Stimulated activated CD4-positive, alpha-beta T cell treated with anti-CD3 and anti-CD28 coated beads, Interleukin-4, amount 100 ng/mL, for 24 hours (primary cell): Measurements from ENCODE around the gene TVP23C.

Experiments used
- DNase-seq: peaks from one replicate; pipeline ENCODE4 v3.0.0-alpha.2; 2020

The TVP23C gene

DNA sequence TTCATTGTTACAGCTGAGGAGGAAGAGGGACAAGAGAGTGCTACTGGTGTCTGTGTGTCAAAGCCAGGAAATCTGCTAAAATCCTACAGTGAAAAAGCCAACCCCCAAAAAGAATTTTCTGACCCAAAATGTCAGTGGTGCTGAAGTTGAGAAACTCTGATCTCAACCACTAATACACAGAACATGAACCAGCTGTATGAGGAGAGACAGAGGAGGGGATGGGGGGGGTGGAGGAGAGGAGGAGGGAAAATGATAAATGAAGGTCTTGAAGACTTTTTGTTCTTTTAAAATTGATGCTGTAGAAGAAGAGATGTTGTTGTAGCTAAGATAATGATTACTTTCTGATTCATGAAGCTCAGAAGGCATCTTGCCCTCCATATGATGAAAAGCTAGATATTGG lies 68.5 kb downstream of the TVP23C start:
- DNase-seq, result no peak

DNA sequence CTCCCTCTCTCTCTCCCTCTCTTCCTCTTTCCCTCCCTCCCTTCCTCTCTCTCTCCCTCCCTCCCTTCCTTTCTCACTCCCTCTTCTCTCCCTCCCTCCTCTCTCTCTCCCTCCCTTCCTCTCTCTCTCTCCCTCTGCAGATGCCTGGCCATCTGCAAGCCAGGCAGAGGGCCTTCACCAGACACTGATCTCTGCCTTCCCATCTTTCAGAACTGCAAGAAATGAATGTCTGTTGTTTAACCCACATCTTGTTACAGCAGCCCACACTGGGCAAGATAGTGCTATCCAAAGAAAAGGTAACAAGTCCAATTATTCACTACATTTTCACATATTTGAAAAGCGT lies 69.6 kb downstream of the TVP23C start:
- no peak for DNase-seq

DNA sequence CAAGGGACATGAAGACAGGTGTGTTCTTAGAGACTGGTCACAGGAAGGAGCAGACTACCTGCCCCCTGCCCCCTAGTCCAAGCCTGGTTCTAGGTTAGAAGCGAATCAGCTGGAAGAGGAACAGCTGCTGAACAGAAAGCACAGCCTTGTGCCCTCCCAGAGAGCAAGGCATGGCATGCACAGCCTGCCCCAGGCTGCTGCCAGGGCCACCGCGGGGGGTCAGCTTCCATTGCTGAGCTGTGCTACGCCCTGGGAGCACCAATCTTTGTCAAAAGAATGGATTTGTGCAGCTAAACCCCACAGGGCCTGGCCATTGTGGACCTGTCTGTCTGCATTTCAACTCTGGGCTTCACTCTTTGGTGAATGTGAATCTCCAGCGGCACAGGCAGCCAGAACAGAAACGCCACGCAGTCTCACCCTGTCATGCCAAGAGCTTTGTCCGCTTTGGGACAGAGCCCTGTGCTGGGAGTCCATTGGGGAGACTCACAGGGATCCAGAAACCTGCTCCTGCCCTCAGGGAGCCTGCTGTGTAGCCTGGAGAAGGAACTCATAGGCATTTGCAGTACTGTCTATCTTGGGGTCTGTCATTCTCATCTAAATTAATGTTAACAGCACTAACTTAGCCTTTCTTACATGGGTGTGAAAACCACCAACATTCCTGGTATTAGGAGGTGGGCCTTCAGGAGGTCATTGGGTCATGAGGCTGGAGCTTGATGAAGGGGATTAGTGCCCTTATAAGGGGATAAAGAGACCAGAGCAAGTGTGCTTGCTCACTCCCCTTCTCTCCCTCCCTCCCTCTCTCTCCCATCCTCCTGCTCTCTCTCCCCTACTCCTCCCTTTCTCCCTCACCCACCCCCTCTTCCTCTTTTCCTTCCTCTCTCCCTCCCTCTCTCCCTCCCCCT lies 70.2 kb downstream of the TVP23C start:
- DNase-seq, result no peak

DNA sequence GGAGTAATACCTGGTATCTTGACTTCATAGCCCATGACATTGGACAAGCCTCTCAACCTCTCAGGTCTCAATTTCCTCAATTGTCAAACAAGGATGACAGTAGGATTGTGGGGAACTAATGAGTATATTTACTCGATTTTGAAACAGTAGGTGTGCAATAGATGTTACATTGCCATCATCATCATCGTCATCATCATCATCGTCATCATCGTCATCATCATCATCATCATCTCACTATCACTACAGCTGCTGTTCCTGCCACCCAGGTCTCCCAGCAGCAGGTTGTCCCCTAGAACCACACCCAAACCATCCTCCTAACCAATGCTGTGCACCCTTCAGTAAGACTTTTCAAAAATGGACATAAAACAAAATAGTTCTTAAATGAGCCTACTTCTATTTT lies 71.1 kb downstream of the TVP23C start:
- DNase-seq, result no peak

DNA sequence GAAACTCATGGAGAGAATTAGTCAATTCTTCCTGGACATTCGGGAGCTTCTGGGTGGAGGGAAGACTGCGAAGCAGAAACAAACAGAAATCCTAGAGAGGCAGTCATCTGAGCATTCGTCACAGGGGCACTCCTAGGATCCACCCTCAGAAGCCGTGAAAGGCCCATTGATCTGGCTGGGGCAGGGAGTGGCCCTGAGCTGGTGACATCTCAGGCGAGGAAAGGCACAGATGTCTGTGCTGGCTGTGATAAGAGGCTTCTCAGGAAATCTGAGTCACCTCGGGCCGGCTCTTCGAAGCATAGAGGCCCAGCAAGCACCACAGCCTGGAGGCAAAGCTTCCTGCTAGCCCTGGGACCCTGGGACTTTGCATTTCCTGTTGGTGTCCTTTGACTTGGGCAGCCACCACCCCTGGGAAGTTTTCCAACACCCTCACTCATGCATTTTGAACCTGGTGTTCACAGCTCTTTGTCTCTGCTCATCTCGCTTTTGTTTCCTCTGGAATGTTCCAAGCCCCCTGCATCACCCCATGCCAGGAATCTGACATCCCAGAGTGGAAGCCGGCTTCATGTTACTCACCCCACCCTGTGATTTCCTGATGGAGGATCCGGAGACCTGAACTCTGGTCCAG lies 72.5 kb downstream of the TVP23C start:
- no peak for DNase-seq

DNA sequence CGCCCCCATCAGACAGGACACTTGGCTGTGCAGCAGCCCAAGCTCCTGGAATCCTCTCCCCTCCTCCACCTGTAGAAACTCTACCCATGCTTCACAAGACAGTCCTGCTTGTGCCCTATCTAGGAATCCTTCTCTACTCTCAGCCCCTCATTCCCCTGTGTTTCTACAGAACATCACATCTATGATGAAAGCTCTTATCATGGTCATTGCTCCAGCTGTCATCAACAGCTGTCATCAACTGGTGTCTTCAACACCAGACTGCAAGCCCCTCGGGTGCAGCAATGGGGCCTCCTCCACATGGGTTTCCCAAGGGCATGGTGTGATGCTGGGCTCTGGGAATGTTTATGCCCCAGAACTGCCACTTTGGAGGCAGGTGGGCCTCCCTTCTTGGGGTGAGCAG lies 74.7 kb downstream of the TVP23C start:
- DNase-seq, result no peak

DNA sequence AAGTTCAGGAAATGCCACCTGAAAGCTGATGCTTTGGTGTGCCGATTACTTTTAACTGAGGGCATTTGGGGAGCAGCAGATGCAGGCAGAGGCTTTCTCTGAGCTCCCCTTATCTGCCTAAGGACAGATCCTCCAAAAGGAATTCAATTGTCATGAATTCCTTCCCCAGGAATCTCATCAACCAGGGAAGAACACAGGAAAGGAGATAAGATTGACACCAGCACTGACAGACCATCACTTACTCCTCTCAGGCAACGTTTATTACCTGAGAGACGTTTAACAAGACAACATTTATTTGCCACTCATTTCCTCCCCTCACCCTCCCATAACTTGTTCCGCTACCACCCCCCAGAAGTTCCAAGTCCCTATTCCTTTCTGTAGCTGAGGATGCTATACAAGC lies 78.2 kb downstream of the TVP23C start:
- DNase-seq, result no peak

DNA sequence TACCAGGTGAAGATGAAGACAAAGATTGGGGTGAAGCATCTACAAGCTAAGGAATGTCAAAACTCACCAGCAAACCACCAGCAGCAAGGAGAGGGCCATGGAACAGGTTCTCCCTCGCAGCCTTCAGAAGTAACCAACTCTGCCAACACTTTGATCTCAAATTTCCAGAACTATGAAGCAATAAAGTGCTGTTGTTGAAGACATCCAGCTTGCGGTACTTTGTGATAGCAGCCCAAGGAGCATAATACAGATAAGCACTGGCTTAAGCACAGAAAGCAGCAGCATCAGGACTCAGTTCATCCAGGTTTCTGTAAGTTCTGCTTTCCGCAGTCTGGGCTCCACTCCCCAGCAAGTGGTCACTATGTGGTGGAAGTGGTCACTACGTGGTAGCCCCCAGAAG lies 79.9 kb downstream of the TVP23C start:
- DNase-seq, result no peak

DNA sequence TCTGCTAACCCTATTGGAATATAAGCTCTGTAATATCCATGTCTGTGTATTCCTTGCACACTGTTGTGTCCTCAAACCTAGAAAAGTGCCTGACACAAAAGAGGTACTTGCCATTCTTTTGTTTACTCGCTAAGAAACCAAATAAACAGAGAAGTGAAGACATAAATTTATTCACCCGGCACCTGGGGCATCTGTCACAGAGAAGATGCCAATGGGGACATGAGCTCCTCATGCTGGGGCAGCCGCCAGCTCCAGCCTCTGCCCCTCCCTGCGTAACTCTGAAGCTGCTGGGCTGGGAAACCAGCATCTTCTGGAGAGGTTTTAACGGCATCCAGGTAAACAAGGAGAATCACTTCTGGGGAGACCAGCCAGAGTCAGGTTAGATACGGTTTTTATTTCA lies 80.8 kb downstream of the TVP23C start:
- DNase-seq, result no peak

DNA sequence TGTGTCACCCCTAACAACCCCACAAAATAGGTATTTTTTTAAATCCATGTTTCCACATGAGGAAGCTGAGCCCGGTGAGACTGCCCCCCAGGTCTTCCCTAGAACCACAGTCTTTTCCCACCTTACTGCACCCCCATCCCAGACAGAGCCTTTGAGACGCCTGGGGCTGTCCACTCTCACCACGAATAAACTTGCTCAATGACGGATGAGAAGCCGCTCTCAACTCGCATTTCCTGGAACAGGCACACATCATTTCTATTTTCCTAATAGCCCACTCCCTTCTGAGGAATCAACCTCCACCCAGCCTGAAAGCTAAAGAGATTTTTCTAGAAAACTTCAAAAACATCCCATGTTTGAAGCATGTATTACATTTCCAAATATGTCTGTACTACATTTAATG lies 81.8 kb downstream of the TVP23C start:
- no peak for DNase-seq

DNA sequence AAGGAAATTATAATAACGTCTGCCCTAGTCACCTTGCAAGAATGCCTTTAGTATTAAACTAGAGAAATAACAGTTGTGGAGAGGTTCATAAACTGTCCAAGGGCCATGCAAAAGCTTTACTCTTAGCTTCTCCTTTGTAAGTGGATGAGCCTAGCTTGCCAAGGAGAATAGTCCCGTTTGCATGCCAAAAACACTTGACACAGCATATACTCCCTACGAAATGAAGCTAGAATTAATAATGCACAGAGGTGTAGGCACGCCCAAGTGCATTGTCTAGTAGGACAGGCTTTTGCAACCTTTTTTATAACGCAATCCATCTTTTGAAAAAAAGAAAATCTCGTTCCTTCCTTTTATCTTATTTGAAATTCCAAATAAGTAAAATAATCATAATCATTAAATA lies 83.1 kb downstream of the TVP23C start:
- no peak for DNase-seq

DNA sequence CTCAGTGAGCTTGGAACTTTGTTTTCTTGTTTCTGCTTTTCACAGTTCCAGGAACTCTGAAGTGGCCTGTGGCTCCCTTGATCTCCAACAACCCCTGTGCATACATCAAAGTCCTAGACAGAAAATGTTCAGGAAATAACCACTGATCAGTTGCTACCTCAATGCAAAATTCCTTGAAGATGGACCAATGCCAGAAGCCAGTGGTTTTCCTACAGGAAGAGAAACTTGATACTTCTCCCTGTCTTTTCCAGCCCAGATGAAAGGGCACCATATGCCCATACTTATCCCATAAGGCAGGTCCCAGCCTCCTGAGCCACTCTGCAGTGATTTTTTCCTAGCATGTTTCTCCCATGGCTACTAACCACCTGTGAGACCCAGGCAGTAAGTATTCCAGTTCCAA lies 83.6 kb downstream of the TVP23C start:
- DNase-seq, result no peak

DNA sequence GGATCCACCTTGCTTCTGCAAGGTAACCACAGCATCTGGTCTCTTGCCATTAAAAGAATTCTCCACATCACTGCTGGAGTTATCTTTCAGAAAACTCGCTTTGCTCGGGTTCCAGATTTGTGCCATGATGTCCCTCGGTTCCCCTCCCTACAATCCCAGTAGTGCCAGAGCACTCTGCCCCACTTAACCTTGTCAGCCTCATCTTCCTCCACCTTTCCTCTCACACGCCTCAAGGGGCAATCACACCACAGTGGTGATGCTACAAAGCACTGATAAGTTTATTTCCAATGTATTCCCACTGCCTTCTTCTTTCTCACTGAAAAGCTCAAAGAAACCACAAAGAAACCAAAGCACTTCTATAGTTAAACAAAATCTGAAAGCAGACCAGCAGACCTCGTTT lies 84.4 kb downstream of the TVP23C start:
- no peak for DNase-seq

DNA sequence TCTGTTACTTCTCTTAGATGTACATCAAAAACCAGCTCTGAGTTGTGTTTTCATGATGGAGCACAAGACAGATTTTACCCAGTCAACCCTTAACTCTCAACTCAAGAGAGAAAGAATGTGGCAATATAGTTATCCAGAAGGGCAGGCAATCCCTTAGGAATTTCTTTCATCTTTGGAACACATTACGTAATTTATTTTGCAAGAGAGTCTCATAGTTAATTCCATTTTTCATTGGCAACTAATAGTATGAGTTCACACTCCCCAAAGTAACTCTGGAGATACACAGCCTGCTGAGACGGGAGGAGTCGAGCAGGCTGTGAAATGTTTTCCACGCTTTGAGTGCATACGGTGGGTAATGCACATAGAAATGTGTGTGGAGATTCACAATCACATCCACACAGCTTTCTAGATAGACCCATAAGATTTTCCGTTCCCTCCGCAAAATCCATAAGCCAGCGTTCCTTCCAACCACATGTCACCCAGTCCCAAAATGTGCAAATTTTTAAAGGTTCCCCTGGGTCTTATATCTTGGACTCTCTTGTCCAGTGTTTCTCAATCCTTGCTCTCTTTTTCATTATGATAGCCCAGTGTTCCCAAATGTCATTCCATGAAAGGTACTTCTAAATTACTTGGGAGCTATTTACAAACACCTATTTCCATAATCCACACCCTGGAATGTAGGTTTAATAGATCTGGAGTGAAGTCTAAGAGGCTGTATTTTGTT lies 87.5 kb downstream of the TVP23C start:
- no peak for DNase-seq

DNA sequence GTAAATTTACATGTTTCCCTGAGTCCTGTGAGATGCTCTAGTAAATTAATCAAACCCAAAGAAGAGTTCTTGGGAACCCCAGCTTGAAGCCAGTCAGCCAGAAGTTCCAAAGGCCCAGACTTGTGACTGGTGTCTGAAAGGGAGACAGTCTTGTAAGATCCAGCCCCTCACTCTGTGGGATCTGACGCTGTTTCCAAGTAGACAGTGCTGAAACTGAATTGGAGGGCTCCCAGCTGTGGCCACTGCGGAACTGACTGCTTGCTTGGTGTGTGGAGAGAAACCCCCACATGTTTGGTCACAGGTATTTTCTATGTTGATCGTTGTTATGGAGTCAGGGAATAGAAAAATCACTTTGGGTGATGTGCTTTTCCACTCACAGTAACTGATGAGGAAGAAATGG lies 90.4 kb downstream of the TVP23C start:
- no peak for DNase-seq

DNA sequence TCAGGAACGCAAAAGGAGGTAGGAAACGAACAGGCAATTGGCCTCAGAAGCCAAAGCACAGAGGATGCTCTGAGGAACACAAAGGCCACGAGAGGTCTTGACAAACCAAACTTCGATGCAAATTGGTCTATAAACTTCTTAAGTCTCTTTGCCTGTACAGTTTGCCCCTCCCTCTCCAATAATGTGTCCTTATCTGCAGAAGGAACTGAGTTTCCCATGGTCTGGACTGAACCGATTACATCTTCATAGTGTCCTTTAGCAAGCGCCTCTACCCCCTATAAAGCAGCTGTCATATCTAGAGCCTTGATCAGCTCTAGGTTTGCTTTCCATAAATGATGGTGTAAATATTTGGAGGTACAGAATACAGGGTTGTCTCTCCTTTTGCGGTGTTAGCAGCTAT lies 92.7 kb downstream of the TVP23C start:
- DNase-seq, result no peak

DNA sequence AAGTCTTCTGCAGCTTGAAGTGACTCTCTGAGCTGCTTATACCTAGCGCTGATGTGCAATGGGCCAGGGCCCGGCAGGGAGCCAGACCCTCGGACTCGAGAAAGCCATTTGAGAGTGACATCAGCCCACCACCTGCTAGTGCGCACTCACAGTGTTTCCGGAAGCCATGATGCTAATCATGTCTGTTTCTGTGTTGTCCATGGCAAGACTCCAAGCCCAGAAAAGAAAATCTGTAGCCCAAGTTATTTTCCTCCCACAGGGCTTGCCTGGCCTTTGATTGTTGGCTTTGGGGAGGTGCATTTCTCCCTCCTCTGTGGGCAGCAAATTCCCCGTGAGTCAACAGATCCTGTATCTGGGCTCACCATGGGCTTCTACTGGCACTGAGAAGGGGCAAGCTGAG lies 94.0 kb downstream of the TVP23C start:
- DNase-seq, result no peak

DNA sequence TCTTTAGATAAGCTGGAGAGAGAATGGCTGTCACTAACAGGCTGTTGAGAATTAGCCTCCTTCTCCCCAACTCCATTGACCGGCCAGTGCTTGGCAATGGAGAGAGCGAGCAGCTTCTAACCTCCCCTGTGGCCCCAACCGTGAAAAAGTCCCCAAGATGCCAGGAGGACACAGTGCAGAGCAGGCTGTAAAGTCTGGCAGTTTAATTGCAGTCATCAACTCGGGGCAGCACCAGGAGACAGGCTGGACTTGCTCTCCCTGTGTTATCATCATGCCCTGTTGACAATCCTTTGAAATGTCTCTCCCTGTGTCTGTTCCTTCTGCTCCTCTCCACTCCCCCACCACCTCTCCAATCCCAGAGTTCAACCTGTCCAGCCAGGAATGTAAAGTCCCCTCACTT lies 95.2 kb downstream of the TVP23C start:
- no peak for DNase-seq

DNA sequence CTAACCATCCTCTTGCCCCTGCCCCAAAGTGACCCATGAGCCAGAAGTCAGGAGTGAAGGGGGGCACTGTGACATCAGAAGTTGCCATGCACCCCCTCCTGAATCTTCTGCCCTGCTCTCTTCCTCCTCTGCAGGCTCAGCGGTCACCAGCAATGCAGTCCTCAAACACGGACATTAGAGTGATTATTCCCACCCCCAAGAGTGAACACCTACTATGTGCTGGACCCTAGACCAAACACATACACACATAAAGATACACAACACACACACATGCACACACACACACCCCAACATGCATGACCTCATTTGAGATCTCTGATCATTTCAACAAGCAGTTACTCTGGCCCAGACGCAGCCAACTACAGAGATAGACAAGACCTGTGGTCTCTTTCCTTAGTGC lies 95.7 kb downstream of the TVP23C start, which contains the start of gene CDRT4:
CDRT4 (minus strand) TSS at position 30 of the 400 bp plus-strand sequence. CDS start 27,383 bp downstream, outside the sequence.
- DNase-seq, result no peak

DNA sequence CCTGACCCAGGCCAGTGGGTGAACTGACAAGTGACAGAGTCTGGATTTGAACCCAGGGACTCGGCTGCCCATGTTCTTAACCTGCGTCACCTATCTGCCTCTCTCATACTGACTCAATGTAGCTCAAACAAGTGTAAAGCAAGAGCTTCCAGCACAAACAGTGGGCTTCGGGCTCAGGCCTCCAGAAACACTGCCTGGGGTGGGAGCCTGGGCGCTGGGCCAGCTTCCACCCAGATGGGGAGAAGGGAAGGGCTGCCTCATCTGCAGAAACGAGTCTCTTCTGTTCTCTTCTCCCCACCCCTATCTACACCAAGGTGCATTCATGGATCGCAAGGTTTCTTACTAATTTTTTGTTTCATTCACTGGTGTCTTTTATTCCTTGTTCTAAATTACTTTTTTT lies 97.2 kb downstream of the TVP23C start:
- no peak for DNase-seq

DNA sequence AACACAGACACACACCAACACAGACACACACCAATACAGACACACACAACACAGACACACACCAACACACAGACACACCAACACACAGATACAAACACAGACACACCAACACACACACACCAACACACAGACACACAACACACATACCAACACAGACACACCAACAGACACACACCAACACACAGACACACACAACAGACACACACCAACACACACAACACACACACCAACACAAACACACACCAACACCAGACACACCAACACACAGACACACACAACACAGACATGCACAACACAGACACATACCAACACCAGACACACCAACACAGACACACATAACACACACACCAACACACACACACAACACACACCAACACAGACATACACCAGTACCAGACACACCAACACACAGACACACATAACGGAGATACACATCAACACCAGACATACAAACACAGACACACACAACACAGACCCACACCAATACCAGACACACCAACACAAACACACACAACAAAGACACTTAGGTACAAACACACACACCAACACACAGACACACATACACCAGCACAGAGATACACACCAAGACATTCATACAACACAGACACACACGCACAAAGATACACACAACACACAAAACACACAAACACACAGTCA lies 98.1 kb downstream of the TVP23C start:
- DNase-seq, result no peak

DNA sequence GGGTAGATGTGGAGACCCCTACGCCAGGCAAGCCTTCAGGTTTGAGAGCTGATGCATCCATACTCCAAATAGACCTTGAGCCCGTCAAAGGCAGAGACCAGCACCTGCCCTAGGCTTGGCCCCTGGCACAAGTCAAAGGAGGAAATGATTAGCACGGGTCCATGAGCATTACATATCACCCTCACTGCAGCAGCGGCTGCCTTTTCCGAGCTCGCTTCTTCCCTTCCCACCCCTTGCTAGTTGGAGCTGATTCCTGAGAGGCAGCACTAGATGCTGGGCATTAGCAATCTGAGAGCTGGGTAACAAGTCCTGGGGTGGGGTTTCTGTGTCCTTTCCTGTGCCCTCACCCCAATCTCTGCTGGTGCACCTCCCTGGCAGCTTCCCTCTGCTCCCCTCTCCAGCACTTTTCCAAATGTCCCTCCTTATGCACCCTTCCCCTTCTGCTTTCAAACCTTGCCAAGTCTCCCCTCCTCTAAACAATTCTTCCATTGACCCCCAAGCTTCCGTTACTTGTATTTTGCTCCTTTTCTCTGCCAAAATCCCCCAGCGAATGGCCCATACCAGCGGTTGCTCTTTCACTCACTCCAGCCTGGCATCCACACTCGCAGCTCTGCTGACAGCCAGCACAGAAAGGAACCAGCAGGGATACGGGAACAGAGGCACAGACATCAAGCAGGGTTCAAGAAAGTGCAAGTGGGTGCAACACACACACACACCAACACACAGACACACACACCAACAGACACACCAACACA lies 98.9 kb downstream of the TVP23C start:
- DNase-seq, result no peak
